ENCODE data around the gene OSTN.

GRCh38 chr3:191169566-191169965 lies 29.5 kb upstream of the OSTN start:
- TF ChIP-seq CTCF (IDR thresholded peaks at IDR 0.05; ENCODE audit: borderline replicate concordance, extremely low read depth, low read length, poor library complexity, severe bottlenecking) (no peak), EZH2 (IDR thresholded peaks at IDR 0.05; ENCODE audit: borderline replicate concordance, low read depth, low read length, severe bottlenecking) (no peak)
